GM19438 (cell line): ENCODE results near the gene TRAF3IP3.

Experiments used
- ATAC-seq: cut with Tn5 transposase; IDR thresholded peaks from one replicate; pipeline ENCODE4 v1.9.1; 2021; ENCODE audit warnings: low read depth; ENCODE audit not compliant: unreplicated experiment

Gene TRAF3IP3

GRCh38 chr1:209766051-209766450 is 10.2 kb downstream of the TRAF3IP3 start:
- no peak for ATAC-seq

GRCh38 chr1:209767096-209767495 is 11.2 kb downstream of the TRAF3IP3 start:
- ATAC-seq = no peak

- no peak for ATAC-seq
Measured at GRCh38 chr1:209767706-209768105, 11.9 kb downstream of the TRAF3IP3 start.

- ATAC-seq = peak; percentile 73
Measured at GRCh38 chr1:209768354-209768774, 12.5 kb downstream of the TRAF3IP3 start.

GRCh38 chr1:209769171-209769904 is 13.5 kb downstream of the TRAF3IP3 start:
- peak; percentile 87 for ATAC-seq

GRCh38 chr1:209769971-209770370 is 14.1 kb downstream of the TRAF3IP3 start:
- ATAC-seq = no peak

GRCh38 chr1:209770636-209771415 is 15.0 kb downstream of the TRAF3IP3 start:
- no peak for ATAC-seq

GRCh38 chr1:209772126-209772525 is 16.3 kb downstream of the TRAF3IP3 start:
- no peak for ATAC-seq

- peak; percentile 61 for ATAC-seq
Measured at GRCh38 chr1:209774592-209774991, 18.7 kb downstream of the TRAF3IP3 start.

- no peak for ATAC-seq
Measured at GRCh38 chr1:209775678-209776077, 19.8 kb downstream of the TRAF3IP3 start.

- ATAC-seq = no peak
Measured at GRCh38 chr1:209777587-209777986, 21.7 kb downstream of the TRAF3IP3 start.

GRCh38 chr1:209778102-209778501 is 22.2 kb downstream of the TRAF3IP3 start:
- no peak for ATAC-seq

- no peak for ATAC-seq
Measured at GRCh38 chr1:209780268-209780667, 24.4 kb downstream of the TRAF3IP3 start.

- ATAC-seq = no peak
Measured at GRCh38 chr1:209783386-209783785, 27.5 kb downstream of the TRAF3IP3 start.

- peak; percentile 99 for ATAC-seq
Measured at GRCh38 chr1:209784265-209785169, 28.7 kb downstream of the TRAF3IP3 start, which contains the start of gene C1orf74. C1orf74 (minus strand) TSS chr1:209784559; CDS start chr1:209783634, 925 bp downstream.

- ATAC-seq = no peak
Measured at GRCh38 chr1:209785592-209785991, 29.7 kb downstream of the TRAF3IP3 start.

- no peak for ATAC-seq
Measured at GRCh38 chr1:209786146-209786545, 30.3 kb downstream of the TRAF3IP3 start.

- no peak for ATAC-seq
Measured at GRCh38 chr1:209787551-209787950, 31.7 kb downstream of the TRAF3IP3 start.

- ATAC-seq = no peak
Measured at GRCh38 chr1:209789245-209789644, 33.4 kb downstream of the TRAF3IP3 start.

- ATAC-seq = no peak
Measured at GRCh38 chr1:209790286-209791193, 34.7 kb downstream of the TRAF3IP3 start.
